B cell (primary cell): ENCODE measurements around the gene LRRC3. TPM values are rescaled to one million over a fixed set of nuclear protein-coding genes. Genes with fewer than 3 reads are reported as not detected.

Experiments
- ATAC-seq: fragments of 200-7000 bp; cut with Tn5 transposase; one replicate; pipeline ENCODE4 v1.10.0; 2021; ENCODE audit warnings: low read depth, mild to moderate bottlenecking, moderate number of reproducible peaks, moderate library complexity
- CTCF ChIA-PET: fragments of 350-600 bp; sonication (Branson Sonifier 250); formaldehyde crosslinking; loops from one replicate; lab custom pipeline; 2021; ENCODE audit warnings: antibody characterized with exemption, inconsistent platforms; lab: Charles Lee
- POLR2A ChIA-PET: fragments of 350-600 bp; sonication (Branson Sonifier 250); formaldehyde crosslinking; loops from one replicate; lab custom pipeline; 2021; ENCODE audit warnings: antibody characterized with exemption; lab: Charles Lee
- DNase-seq: peaks from one replicate; pipeline ENCODE4 v3.0.0; 2013
- H2AFZ ChIP-seq: 2 replicates; pipeline ENCODE4 v1.6.1; 2012; ENCODE audit warnings: mild to moderate bottlenecking, low read depth, low read length; ENCODE audit not compliant: insufficient read depth, poor library complexity, severe bottlenecking
- H3K27ac ChIP-seq, 2 donors: 1 replicate in 1 of 2; 2 replicates in 1 of 2; pipeline ENCODE4 v1.5.1; 2012 to 2013; ENCODE audit warnings: low read length in 2 of 2, mild to moderate bottlenecking in 2 of 2, moderate library complexity in 1 of 2
- H3K27me3 ChIP-seq, 4 experiments: fragments of 200-600 bp in 1 of 4; sonication (generic) in 1 of 4; replicated peaks in 1 of 4; 1 replicate in 2 of 4; 2 replicates in 2 of 4; pipeline versions ENCODE4 v1.6.1 to v1.7.0; 2013 to 2016; ENCODE audit warnings: low read length in 3 of 4, mild to moderate bottlenecking in 2 of 4, mixed read lengths in 1 of 4, moderate library complexity in 1 of 4; ENCODE audit not compliant: insufficient read depth in 4 of 4, control insufficient read depth in 3 of 4; ENCODE audit errors: control extremely low read depth in 1 of 4
- H3K36me3 ChIP-seq, 2 experiments: replicated peaks in 1 of 2; 1 replicate in 1 of 2; 2 replicates in 1 of 2; pipeline versions ENCODE4 v1.6.1 to v1.7.1; 2013; ENCODE audit warnings: low read length in 1 of 2; ENCODE audit not compliant: insufficient read depth in 2 of 2, control insufficient read depth in 1 of 2; ENCODE audit errors: control extremely low read depth in 1 of 2, extremely low read depth in 1 of 2
- H3K4me1 ChIP-seq, 2 donors: fragments of 200-600 bp in 1 of 2; sonication (generic) in 1 of 2; 1 replicate in 1 of 2; 2 replicates in 1 of 2; pipeline versions ENCODE4 v1.5.1 to v1.6.1; 2013 to 2017; ENCODE audit warnings: low read length in 2 of 2; ENCODE audit not compliant: control insufficient read depth in 2 of 2, insufficient read depth in 2 of 2
- H3K4me2 ChIP-seq: replicated peaks from 2 replicates; pipeline ENCODE3; 2012; ENCODE audit warnings: mild to moderate bottlenecking, low read depth, low read length; ENCODE audit not compliant: poor library complexity, severe bottlenecking
- H3K4me3 ChIP-seq, 5 experiments: fragments of 200-600 bp in 1 of 5; sonication (generic) in 1 of 5; 1 replicate in 3 of 5; 2 replicates in 2 of 5; pipeline versions ENCODE4 v1.5.1 to v1.7.0; 2011 to 2016; ENCODE audit warnings: low read length in 4 of 5, mild to moderate bottlenecking in 4 of 5, low read depth in 2 of 5, control low read depth in 1 of 5, moderate library complexity in 1 of 5; ENCODE audit not compliant: insufficient read depth in 1 of 5; ENCODE audit errors: control extremely low read depth in 1 of 5, extremely low read depth in 1 of 5
- H3K79me2 ChIP-seq: fragments of 200-600 bp; sonication (generic); one replicate; pipeline ENCODE4 v1.6.0; 2016; ENCODE audit warnings: low read length; ENCODE audit not compliant: control insufficient read depth, insufficient read depth
- H3K9ac ChIP-seq: fragments of 200-600 bp; sonication (generic); 2 replicates; pipeline ENCODE4 v1.6.1; 2017; ENCODE audit warnings: mild to moderate bottlenecking, low read length, moderate library complexity
- H3K9me3 ChIP-seq, 3 donors: one replicate each; pipeline versions ENCODE4 v1.6.1 to v1.7.1; 2013; ENCODE audit warnings: low read length in 2 of 3; ENCODE audit not compliant: control insufficient read depth in 2 of 3, insufficient read depth in 1 of 3; ENCODE audit errors: control extremely low read depth in 1 of 3
- H4K20me1 ChIP-seq: 2 replicates; pipeline ENCODE4 v1.6.0; 2012; ENCODE audit warnings: mild to moderate bottlenecking, low read length; ENCODE audit not compliant: insufficient read depth, control insufficient read depth, poor library complexity, severe bottlenecking
- H3K27ac Mint-ChIP-seq: one replicate; pipeline ENCODE4 v1.8.0; 2021; ENCODE audit warnings: mixed read lengths
- H3K27me3 Mint-ChIP-seq: one replicate; pipeline ENCODE4 v1.8.0; 2021; ENCODE audit warnings: mixed read lengths
- H3K4me1 Mint-ChIP-seq: one replicate; pipeline ENCODE4 v1.8.0; 2021; ENCODE audit warnings: mixed read lengths
- H3K4me3 Mint-ChIP-seq: one replicate; pipeline ENCODE4 v1.8.0; 2021; ENCODE audit warnings: mixed read lengths
- H3K9me3 Mint-ChIP-seq: one replicate; pipeline ENCODE4 v1.8.0; 2022; ENCODE audit warnings: mixed read lengths; ENCODE audit not compliant: insufficient read depth
- EZH2 ChIP-seq: IDR thresholded peaks from 2 replicates; pipeline ENCODE4 v1.6.1; 2012; ENCODE audit warnings: borderline replicate concordance, low read depth, mild to moderate bottlenecking, moderate library complexity, low read length; ENCODE audit not compliant: insufficient read depth, poor library complexity, severe bottlenecking
- WGBS: methylation state at CpG from one replicate; pipeline ENCODE4 v1.1.5; 2013; ENCODE audit warnings: missing lambda C conversion rate; ENCODE audit not compliant: insufficient coverage; 5-methylcytosine and 5-hydroxymethylcytosine counted together
- intact Hi-C: fragments of 100-400 bp; cut with micrococcal nuclease; formaldehyde crosslinking; loops from one replicate; pipeline ENCODE4 v1.10.0; 2022
- polyA plus RNA-seq: library from polyadenylated mRNA; depleted of rRNA; stranded (reverse); fragments of >200 nt; gene quantifications from 2 replicates; pipeline ENCODE4 v1.2.3, GENCODE V29; 2012
- total RNA-seq, 2 donors: library from RNA; stranded (reverse); fragments of 120-200 nt in 1 of 2; gene quantifications; 1 replicate in 1 of 2; 2 replicates in 1 of 2; pipeline versions ENCODE4 v1.2.3 to v1.2.4, GENCODE V29; 2013 to 2022
- TF ChIP-seq, protein P1 (sequence below): fragments of 200-600 bp; IDR thresholded peaks from one replicate; pipeline ENCODE4 v1.8.0; 2022; ENCODE audit warnings: antibody characterized with exemption, mild to moderate bottlenecking

LRRC3 gene
- total and polyA plus RNA-seq, 2 donors (not counting 1 experiment from before 2014, with no cell fraction given) = 0.46 to 3.3 TPM

DNA sequence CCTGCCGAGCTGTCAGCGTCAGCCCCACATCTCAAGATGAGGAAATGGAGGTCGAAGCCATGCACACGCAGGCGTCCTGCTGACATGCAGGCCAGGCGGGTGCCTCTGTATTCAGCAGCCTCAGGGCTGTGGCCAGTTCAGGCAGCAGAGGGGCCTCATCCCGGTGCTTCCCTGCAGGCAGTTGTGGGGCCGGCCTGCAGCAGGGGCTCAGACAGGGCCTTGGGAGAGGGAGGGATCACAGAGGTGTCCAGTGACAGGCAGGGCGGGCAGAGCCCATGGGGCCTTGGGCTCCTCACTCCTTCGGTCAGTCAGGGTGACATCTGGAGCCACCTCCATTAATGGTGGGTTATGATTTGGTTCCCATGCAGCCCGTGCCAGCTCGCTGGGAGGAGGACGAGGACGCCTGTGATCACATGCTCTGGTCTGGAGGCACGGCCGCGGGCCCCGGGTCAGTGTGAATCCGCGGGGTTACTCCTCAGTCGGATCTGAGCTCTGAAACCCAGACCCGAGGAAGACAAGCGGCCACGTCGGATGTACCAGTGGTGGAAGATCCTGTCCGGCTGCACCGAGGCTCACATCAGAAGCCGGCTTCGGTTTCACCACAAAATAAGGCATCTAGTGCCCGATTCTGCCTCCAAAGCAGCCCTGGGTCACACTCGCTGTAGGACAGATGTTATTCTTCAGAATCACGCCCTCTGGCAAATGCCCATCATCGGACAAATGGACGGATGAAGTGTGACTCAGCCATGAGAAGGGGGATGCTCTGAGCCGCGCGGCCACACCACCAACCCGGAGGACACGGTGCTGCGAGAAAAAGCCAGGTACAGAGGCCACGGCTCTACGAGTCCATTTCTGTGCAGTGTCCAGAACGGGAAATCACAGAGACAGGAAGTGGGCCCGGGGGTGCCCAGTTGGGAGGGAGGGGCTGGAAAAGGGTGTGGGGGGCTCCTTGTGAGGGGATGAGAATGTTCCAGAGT lies 51.3 kb downstream of the LRRC3 start:
- DNase-seq (no peak), ATAC-seq (no peak)
- H3K9me3 ChIP-seq = peaks cover 0 to 3% (median 0%) of the 10 kb centered on the region in 3 donors
- intact Hi-C loops = no loop called here
- H3K4me3 ChIP-seq = no peak overlapping the region
- H3K36me3 ChIP-seq = no peaks in the 10 kb centered on the region
- peaks cover 10% of the 10 kb centered on the region for H3K27me3 Mint-ChIP-seq
- no peak overlapping the region for H2AFZ ChIP-seq
- H3K27ac Mint-ChIP-seq = no peak overlapping the region
- ChIA-PET CTCF (interaction anchor here (1.2 kb wide), 1 partner anchor 287 kb away, joined by 4 read pairs; no protein-coding TSS in a partner anchor), POLR2A (no interaction called here)
- no peaks in the 10 kb centered on the region for H3K79me2 ChIP-seq
- no peak overlapping the region for H3K4me3 Mint-ChIP-seq
- H3K4me2 ChIP-seq = no peak overlapping the region
- H3K9ac ChIP-seq = no peak overlapping the region
- 91% methylated on average over 44 of the region's 44 CpGs for WGBS
- H3K27ac ChIP-seq = no peak overlapping the region
- H3K27me3 ChIP-seq = peaks cover 0 to 9% (median 4%) of the 10 kb centered on the region in 4 experiments
- H3K9me3 Mint-ChIP-seq = no peaks in the 10 kb centered on the region
- no peaks in the 10 kb centered on the region for H4K20me1 ChIP-seq
- peaks cover 14 to 23% of the 10 kb centered on the region in 2 donors for H3K4me1 ChIP-seq
- peaks cover 11% of the 10 kb centered on the region for H3K4me1 Mint-ChIP-seq
- no peak for TF ChIP-seq EZH2
- TF ChIP-seq, protein P1, sequence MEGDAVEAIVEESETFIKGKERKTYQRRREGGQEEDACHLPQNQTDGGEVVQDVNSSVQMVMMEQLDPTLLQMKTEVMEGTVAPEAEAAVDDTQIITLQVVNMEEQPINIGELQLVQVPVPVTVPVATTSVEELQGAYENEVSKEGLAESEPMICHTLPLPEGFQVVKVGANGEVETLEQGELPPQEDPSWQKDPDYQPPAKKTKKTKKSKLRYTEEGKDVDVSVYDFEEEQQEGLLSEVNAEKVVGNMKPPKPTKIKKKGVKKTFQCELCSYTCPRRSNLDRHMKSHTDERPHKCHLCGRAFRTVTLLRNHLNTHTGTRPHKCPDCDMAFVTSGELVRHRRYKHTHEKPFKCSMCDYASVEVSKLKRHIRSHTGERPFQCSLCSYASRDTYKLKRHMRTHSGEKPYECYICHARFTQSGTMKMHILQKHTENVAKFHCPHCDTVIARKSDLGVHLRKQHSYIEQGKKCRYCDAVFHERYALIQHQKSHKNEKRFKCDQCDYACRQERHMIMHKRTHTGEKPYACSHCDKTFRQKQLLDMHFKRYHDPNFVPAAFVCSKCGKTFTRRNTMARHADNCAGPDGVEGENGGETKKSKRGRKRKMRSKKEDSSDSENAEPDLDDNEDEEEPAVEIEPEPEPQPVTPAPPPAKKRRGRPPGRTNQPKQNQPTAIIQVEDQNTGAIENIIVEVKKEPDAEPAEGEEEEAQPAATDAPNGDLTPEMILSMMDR = no peak
